Calu3 (cell line): ENCODE data around the gene PLEKHA5. TPM values are rescaled to one million over a fixed set of nuclear protein-coding genes. Genes with fewer than 3 reads are reported as not detected.

Source experiments
- BruUV-seq: library from RNA; stranded (reverse); fragments of 400-500 nt; replicated peaks from 2 replicates; lab custom pipeline; 2021; lab: Mats Ljungman, UMichigan
- CTCF ChIA-PET: fragments of 300-600 bp; sonication (Branson Sonifier 250); formaldehyde crosslinking; loops from one replicate; lab custom pipeline; 2022; ENCODE audit warnings: antibody characterized with exemption; lab: Charles Lee
- DNase-seq: peaks from one replicate; pipeline ENCODE4 v3.0.0; 2022
- H3K27ac Mint-ChIP-seq: one replicate; pipeline ENCODE4 v1.8.0; 2022; ENCODE audit warnings: mixed read lengths; ENCODE audit not compliant: unreplicated experiment
- H3K27me3 Mint-ChIP-seq: one replicate; pipeline ENCODE4 v1.8.0; 2022; ENCODE audit warnings: mixed read lengths; ENCODE audit not compliant: unreplicated experiment
- H3K36me3 Mint-ChIP-seq: one replicate; pipeline ENCODE4 v1.8.0; 2022; ENCODE audit warnings: mild to moderate bottlenecking, moderate library complexity, mixed read lengths; ENCODE audit not compliant: insufficient read depth, unreplicated experiment
- H3K4me1 Mint-ChIP-seq: one replicate; pipeline ENCODE4 v1.8.0; 2022; ENCODE audit warnings: mild to moderate bottlenecking, low read depth, mixed read lengths; ENCODE audit not compliant: unreplicated experiment
- H3K4me3 Mint-ChIP-seq: one replicate; pipeline ENCODE4 v1.8.0; 2022; ENCODE audit warnings: mild to moderate bottlenecking, low read depth, moderate library complexity, mixed read lengths; ENCODE audit not compliant: unreplicated experiment
- H3K9me3 Mint-ChIP-seq: one replicate; pipeline ENCODE4 v1.8.0; 2022; ENCODE audit warnings: low read depth, mixed read lengths; ENCODE audit not compliant: unreplicated experiment
- intact Hi-C: fragments of 100-400 bp; cut with micrococcal nuclease; formaldehyde crosslinking; loops from one replicate; pipeline ENCODE4 v1.10.0; 2022; ENCODE audit not compliant: unreplicated experiment
- total RNA-seq: library from RNA; stranded (reverse); gene quantifications from 2 replicates; pipeline ENCODE4 v1.2.3, GENCODE V29; 2022
- TF ChIP-seq, protein P1 (sequence below): fragments of 200-600 bp; IDR thresholded peaks from one replicate; pipeline ENCODE4 v1.8.0; 2022; ENCODE audit warnings: antibody characterized with exemption; ENCODE audit not compliant: unreplicated experiment

PLEKHA5 gene
- total RNA-seq, 1 experiment from 2014 or later: 57.9 TPM

- BruUV-seq: no TSS peak
- H3K9me3 Mint-ChIP-seq: peaks cover 6% of the 10 kb centered on the region
- DNase-seq: no peak
- H3K27ac Mint-ChIP-seq: peak overlapping the region; percentile 49
- TF ChIP-seq, protein P1, sequence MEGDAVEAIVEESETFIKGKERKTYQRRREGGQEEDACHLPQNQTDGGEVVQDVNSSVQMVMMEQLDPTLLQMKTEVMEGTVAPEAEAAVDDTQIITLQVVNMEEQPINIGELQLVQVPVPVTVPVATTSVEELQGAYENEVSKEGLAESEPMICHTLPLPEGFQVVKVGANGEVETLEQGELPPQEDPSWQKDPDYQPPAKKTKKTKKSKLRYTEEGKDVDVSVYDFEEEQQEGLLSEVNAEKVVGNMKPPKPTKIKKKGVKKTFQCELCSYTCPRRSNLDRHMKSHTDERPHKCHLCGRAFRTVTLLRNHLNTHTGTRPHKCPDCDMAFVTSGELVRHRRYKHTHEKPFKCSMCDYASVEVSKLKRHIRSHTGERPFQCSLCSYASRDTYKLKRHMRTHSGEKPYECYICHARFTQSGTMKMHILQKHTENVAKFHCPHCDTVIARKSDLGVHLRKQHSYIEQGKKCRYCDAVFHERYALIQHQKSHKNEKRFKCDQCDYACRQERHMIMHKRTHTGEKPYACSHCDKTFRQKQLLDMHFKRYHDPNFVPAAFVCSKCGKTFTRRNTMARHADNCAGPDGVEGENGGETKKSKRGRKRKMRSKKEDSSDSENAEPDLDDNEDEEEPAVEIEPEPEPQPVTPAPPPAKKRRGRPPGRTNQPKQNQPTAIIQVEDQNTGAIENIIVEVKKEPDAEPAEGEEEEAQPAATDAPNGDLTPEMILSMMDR: no peak
- H3K27me3 Mint-ChIP-seq: no peaks in the 10 kb centered on the region
- H3K4me1 Mint-ChIP-seq: peaks cover 24% of the 10 kb centered on the region
- H3K4me3 Mint-ChIP-seq: peak overlapping the region; percentile 98
- intact Hi-C loops: no loop called here
- peaks cover 41% of the 10 kb centered on the region for H3K36me3 Mint-ChIP-seq
- CTCF ChIA-PET: no interaction called here
Observed at GRCh38 chr12:19129122-19129485, 429 bp upstream of the PLEKHA5 start.

- intact Hi-C loops: loop anchor here (2.0 to 10.0 kb wide), 5 partner anchors 57 to 876 kb away; no protein-coding TSS in a partner anchor
- Mint-ChIP-seq H3K36me3 (peaks cover 41% of the 10 kb centered on the region), H3K27me3 (no peaks in the 10 kb centered on the region), H3K9me3 (peaks cover 6% of the 10 kb centered on the region), H3K4me3 (peak overlapping the region; percentile 98), H3K27ac (peak overlapping the region; percentile 85), H3K4me1 (peaks cover 23% of the 10 kb centered on the region)
- BruUV-seq: no TSS peak
- TF ChIP-seq, protein P1: no peak
- CTCF ChIA-PET: no interaction called here
- peak; percentile 45 for DNase-seq
Observed at GRCh38 chr12:19130224-19131024, 891 bp downstream of the PLEKHA5 start.

DNA sequence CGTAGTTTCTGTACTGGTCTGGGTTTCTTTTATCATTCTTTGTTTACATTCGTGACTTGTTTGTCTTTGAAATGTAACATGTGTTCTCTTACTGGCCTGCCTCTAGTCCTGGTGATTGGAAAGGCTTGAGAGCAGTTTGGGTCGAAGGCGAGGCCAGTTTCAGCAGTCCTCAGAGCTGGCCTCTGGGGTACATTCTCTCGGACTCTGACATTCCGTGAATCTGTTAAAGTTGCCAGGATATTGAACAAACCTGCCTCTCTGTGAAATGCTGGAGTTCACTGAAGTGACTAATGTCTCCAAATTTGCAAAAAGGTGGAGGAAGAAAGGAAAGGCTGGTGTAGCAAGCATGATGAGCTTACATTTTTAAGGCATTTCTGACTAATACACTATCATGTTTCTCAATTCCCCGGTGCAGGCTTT is 1.5 kb downstream of the PLEKHA5 start:
- H3K36me3 Mint-ChIP-seq: peaks cover 41% of the 10 kb centered on the region
- intact Hi-C loops: loop anchor here (2.0 to 10.0 kb wide), 5 partner anchors 56 to 876 kb away; no protein-coding TSS in a partner anchor
- DNase-seq: peak; percentile 15
- H3K9me3 Mint-ChIP-seq: peaks cover 6% of the 10 kb centered on the region
- no peaks in the 10 kb centered on the region for H3K27me3 Mint-ChIP-seq
- peak overlapping the region; percentile 85 for H3K27ac Mint-ChIP-seq
- peaks cover 21% of the 10 kb centered on the region for H3K4me1 Mint-ChIP-seq
- BruUV-seq: no TSS peak
- H3K4me3 Mint-ChIP-seq: peak overlapping the region; percentile 98
- CTCF ChIA-PET: interaction anchor here (0.9 kb wide), 1 partner anchor 26 kb away, joined by 3 read pairs; no protein-coding TSS in a partner anchor
- TF ChIP-seq, protein P1: no peak

DNA sequence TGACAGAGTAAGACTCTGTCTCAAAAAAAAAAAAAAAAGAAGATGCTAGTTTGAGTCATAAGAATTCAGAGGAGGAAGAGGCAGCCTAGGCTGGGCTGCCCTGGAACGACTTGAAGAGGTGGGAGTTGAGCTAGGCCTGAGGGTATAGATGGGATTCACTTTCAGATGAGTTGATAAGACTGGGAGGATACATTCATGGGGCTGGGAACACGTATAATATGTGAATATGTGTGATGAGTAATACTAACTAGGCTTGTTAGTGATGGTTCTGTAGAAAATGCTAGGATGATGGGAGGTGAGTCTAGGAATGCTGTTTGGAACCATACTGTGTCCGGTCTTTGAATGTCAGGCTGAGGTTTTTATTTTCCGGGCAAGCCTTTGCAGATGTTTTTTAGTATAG is 9.0 kb downstream of the PLEKHA5 start:
- H3K9me3 Mint-ChIP-seq: no peaks in the 10 kb centered on the region
- no peak for DNase-seq
- H3K36me3 Mint-ChIP-seq: peaks cover 5% of the 10 kb centered on the region
- no peaks in the 10 kb centered on the region for H3K27me3 Mint-ChIP-seq
- H3K4me3 Mint-ChIP-seq: no peak overlapping the region
- CTCF ChIA-PET: no interaction called here
- no TSS peak for BruUV-seq
- peaks cover 51% of the 10 kb centered on the region for H3K4me1 Mint-ChIP-seq
- TF ChIP-seq, protein P1: no peak
- H3K27ac Mint-ChIP-seq: no peak overlapping the region
- intact Hi-C loops: loop anchor here (10.0 kb wide), 1 partner anchor 884 kb away; no protein-coding TSS in a partner anchor
